GM19468 (cell line): ENCODE measurements around the gene CEBPG.

Source experiments
- ATAC-seq: cut with Tn5 transposase; IDR thresholded peaks from one replicate; pipeline ENCODE4 v1.9.1; 2021; ENCODE audit warnings: mild to moderate bottlenecking, moderate library complexity, moderate number of reproducible peaks; ENCODE audit not compliant: unreplicated experiment; ENCODE audit errors: extremely low read depth

CEBPG gene

GRCh38 chr19:33432015-33432414 is 58.5 kb downstream of the CEBPG start:
- ATAC-seq, result no peak
